ENCODE measurements around the gene ATP2C1. TPM values are rescaled to one million over a fixed set of nuclear protein-coding genes. Genes with fewer than 3 reads are reported as not detected.
"Not testable (repeated sequence)": the region's sequence is repeated elsewhere in the genome, so short reads cannot be mapped to it uniquely, and the experiment has no call there.

The ATP2C1 gene
- total RNA-seq, 1 donor from 2014 or later = 59.3 TPM

DNA sequence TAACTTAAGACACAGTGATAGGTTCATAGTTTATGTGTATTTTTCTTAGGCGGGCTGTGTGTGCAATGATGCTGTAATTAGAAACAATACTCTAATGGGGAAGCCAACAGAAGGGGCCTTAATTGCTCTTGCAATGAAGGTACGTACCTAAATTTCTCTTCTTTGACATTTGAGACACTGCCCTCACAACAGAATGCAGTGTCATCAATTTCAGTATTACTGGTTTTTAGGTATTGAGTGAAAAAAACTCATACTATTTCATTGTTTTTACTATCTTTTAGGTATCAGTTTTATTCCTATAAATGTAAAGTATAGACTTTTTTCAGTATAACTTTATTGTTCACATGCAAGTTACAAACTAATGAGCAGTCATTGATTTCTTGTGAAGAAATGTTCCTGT, 73.4 kb downstream of the ATP2C1 start:
- TF ChIP-seq, protein P1, sequence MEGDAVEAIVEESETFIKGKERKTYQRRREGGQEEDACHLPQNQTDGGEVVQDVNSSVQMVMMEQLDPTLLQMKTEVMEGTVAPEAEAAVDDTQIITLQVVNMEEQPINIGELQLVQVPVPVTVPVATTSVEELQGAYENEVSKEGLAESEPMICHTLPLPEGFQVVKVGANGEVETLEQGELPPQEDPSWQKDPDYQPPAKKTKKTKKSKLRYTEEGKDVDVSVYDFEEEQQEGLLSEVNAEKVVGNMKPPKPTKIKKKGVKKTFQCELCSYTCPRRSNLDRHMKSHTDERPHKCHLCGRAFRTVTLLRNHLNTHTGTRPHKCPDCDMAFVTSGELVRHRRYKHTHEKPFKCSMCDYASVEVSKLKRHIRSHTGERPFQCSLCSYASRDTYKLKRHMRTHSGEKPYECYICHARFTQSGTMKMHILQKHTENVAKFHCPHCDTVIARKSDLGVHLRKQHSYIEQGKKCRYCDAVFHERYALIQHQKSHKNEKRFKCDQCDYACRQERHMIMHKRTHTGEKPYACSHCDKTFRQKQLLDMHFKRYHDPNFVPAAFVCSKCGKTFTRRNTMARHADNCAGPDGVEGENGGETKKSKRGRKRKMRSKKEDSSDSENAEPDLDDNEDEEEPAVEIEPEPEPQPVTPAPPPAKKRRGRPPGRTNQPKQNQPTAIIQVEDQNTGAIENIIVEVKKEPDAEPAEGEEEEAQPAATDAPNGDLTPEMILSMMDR (IDR thresholded peaks at IDR 0.05) = no peak
- Mint-ChIP-seq H3K27ac (no peak overlapping the region), H3K36me3 (ENCODE audit: low read depth) (peaks cover 78% of the 10 kb centered on the region), H3K4me3 (no peak overlapping the region), H3K9me3 (peaks cover 2% of the 10 kb centered on the region), H3K4me1 (no peaks in the 10 kb centered on the region), H3K27me3 (no peaks in the 10 kb centered on the region)
- ChIA-PET CTCF (no interaction called here), POLR2A (no interaction called here)
- ATAC-seq (ENCODE audit: low read depth) (no peak), DNase-seq (no peak)
- intact Hi-C loops (cut with micrococcal nuclease) = no loop called here

DNA sequence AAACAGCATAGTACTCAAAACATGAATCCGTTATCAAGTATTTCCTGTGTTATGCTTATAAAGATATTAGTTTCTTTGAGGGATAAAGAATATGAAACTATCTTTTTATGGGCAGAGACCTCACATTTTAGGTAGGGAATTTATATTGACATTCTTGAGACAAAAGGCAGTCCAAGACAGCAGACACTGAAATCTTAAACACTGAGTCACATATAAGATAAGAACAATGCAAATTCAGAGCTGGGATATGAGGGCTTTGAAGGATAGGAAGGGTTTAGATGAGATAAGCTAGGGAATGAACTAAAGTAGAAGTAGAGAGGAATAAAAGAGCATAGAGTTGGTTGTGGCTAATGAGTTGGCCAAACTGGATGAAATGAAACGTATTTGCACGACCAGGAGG, 74.3 kb downstream of the ATP2C1 start:
- H3K36me3 Mint-ChIP-seq (ENCODE audit: low read depth) = peaks cover 80% of the 10 kb centered on the region
- TF ChIP-seq, protein P1 (IDR thresholded peaks at IDR 0.05) = no peak
- intact Hi-C loops (cut with micrococcal nuclease) = no loop called here
- no peaks in the 10 kb centered on the region for H3K27me3 Mint-ChIP-seq
- DNase-seq (no peak), ATAC-seq (ENCODE audit: low read depth) (no peak)
- no peak overlapping the region for H3K4me3 Mint-ChIP-seq
- POLR2A ChIA-PET = no interaction called here
- peaks cover 2% of the 10 kb centered on the region for H3K9me3 Mint-ChIP-seq
- H3K4me1 Mint-ChIP-seq = no peaks in the 10 kb centered on the region
- H3K27ac Mint-ChIP-seq = no peak overlapping the region
- CTCF ChIA-PET = no interaction called here

DNA sequence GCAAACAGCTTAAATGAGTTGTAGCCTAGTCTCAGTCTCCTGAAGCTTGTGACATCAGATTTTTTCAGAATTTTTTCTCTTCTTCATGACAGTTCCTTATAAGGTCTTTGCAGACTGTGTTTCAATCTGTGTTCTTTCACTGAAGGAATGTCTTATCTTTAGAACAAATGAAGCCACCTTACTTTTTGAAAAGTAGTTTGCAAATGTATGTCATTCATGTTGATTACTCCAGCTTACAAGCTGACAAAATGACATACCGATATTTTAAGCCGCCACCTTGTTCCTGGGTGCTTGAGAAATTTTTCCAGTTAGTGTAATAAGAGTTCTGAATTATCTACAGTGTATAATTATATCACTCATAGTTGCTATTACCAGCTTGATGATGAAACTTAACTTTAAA, 75.7 kb downstream of the ATP2C1 start:
- CTCF ChIA-PET = no interaction called here
- DNase-seq = no peak
- ATAC-seq (ENCODE audit: low read depth) = no peak
- intact Hi-C loops (cut with micrococcal nuclease) = no loop called here
- TF ChIP-seq, protein P1 (IDR thresholded peaks at IDR 0.05) = no peak
- H3K27me3 Mint-ChIP-seq = no peaks in the 10 kb centered on the region
- H3K27ac Mint-ChIP-seq = no peak overlapping the region
- no peaks in the 10 kb centered on the region for H3K4me1 Mint-ChIP-seq
- H3K36me3 Mint-ChIP-seq (ENCODE audit: low read depth) = peaks cover 83% of the 10 kb centered on the region
- peaks cover 2% of the 10 kb centered on the region for H3K9me3 Mint-ChIP-seq
- POLR2A ChIA-PET = no interaction called here
- no peak overlapping the region for H3K4me3 Mint-ChIP-seq

DNA sequence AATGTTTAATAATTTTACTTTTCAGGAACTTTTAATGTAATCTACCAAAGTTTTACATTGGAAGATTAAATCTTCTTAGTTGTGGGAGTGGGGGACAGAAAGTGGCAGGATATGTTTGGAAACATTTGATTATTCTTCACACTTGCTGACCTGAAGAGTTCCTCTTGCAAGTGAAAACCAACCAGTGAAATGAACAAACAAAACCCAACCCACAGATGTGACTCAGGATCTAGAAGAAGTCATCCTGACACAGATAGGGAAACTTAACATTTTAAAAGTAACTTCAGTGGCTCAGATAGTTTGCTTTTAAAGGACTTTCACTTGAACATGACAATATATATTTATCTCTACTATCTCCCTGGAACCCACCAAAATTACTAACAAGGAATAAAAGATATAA, 77.3 kb downstream of the ATP2C1 start:
- no peak for ATAC-seq (ENCODE audit: low read depth)
- no peaks in the 10 kb centered on the region for H3K4me1 Mint-ChIP-seq
- H3K4me3 Mint-ChIP-seq = no peak overlapping the region
- intact Hi-C loops (cut with micrococcal nuclease) = no loop called here
- CTCF ChIA-PET = no interaction called here
- peaks cover 82% of the 10 kb centered on the region for H3K36me3 Mint-ChIP-seq (ENCODE audit: low read depth)
- no peaks in the 10 kb centered on the region for H3K27me3 Mint-ChIP-seq
- no peak for DNase-seq
- peaks cover 2% of the 10 kb centered on the region for H3K9me3 Mint-ChIP-seq
- H3K27ac Mint-ChIP-seq = no peak overlapping the region
- POLR2A ChIA-PET = no interaction called here
- TF ChIP-seq, protein P1 (IDR thresholded peaks at IDR 0.05) = no peak

DNA sequence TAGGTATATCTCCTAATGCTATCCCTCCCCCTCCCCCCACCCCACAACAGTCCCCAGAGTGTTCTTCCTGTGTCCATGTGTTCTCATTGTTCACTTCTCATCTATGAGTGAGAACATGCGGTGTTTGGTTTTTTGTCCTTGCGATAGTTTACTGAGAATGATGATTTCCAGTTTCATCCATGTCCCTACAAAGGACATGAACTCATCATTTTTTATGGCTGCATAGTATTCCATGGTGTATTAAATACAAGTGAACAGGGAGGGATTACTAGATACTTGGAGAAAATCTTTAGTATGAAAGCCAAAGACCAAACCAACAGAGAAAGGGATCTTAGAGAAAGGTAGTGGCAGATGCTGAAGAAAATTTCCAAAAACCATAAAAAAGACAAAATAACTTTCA, 78.7 kb downstream of the ATP2C1 start:
- H3K27ac Mint-ChIP-seq, CTCF ChIA-PET: not testable (repeated sequence)

DNA sequence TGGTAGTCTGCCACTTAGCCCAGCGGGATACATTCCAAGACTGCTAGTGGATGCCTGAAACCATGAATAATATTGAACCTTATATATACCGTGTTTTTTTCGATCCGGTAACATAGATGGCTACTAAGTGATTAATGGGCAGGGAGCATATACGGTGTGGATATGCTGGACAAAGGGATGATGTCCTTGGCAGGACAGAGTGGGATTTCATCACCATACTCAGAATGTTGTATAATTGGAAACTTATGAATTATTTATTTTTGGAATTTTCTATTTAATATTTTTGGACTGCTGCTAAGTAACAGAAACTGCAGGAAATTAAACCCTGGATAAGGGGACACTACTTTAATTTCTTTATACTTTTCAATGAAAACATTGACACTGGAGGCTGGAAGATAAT, 79.5 kb downstream of the ATP2C1 start:
- no peaks in the 10 kb centered on the region for H3K4me1 Mint-ChIP-seq
- POLR2A ChIA-PET = no interaction called here
- H3K9me3 Mint-ChIP-seq = peaks cover 2% of the 10 kb centered on the region
- H3K4me3 Mint-ChIP-seq = no peak overlapping the region
- no peak overlapping the region for H3K27ac Mint-ChIP-seq
- peaks cover 84% of the 10 kb centered on the region for H3K36me3 Mint-ChIP-seq (ENCODE audit: low read depth)
- TF ChIP-seq, protein P1 (IDR thresholded peaks at IDR 0.05) = no peak
- DNase-seq = no peak
- ATAC-seq (ENCODE audit: low read depth) = no peak
- H3K27me3 Mint-ChIP-seq = no peaks in the 10 kb centered on the region
- CTCF ChIA-PET = no interaction called here
- intact Hi-C loops (cut with micrococcal nuclease) = no loop called here

More for the DNA sequence above, 78.7 kb downstream of the ATP2C1 start:
- POLR2A ChIA-PET; ATAC-seq (ENCODE audit: low read depth); H3K9me3 Mint-ChIP-seq; H3K4me1 Mint-ChIP-seq; H3K4me3 Mint-ChIP-seq; DNase-seq; intact Hi-C loops (cut with micrococcal nuclease); H3K27me3 Mint-ChIP-seq: not testable (repeated sequence)
- H3K36me3 Mint-ChIP-seq (ENCODE audit: low read depth) = peaks cover 81% of the 10 kb centered on the region

All from activated B cell treated with CpG ODN at 0.5 μM for 24 hours (primary cell).